CD4-positive, alpha-beta T cell treated with Interleukin-15 for 1 hour (primary cell): ENCODE data around the gene PITHD1.
"Not testable (repeated sequence)": the region's sequence is repeated elsewhere in the genome, so short reads cannot be mapped to it uniquely, and the experiment has no call there.

Source experiments
- DNase-seq: peaks from one replicate; pipeline ENCODE4 v3.0.0-alpha.2; 2020

Gene PITHD1

GRCh38 chr1:23799570-23800399 is 21.6 kb downstream of the PITHD1 start:
- peak; percentile 51 for DNase-seq

- peak; percentile 97 for DNase-seq
Measured at GRCh38 chr1:23800400-23801337, 22.5 kb downstream of the PITHD1 start, which contains the start of gene GALE. TSS of gene GALE (minus strand) at chr1:23800754. CDS start at chr1:23799007, 1,747 bp downstream.

GRCh38 chr1:23801338-23801748 is 23.1 kb downstream of the PITHD1 start:
- DNase-seq: no peak

- no peak for DNase-seq
Measured at GRCh38 chr1:23801876-23802275, 23.7 kb downstream of the PITHD1 start.

- DNase-seq: not testable (repeated sequence)
Measured at GRCh38 chr1:23802809-23803342, 24.7 kb downstream of the PITHD1 start.

GRCh38 chr1:23803674-23804073 is 25.5 kb downstream of the PITHD1 start:
- no peak for DNase-seq

GRCh38 chr1:23804183-23804835 is 26.1 kb downstream of the PITHD1 start:
- no peak for DNase-seq

- DNase-seq: no peak
Measured at GRCh38 chr1:23805025-23805424, 26.8 kb downstream of the PITHD1 start.

- DNase-seq: no peak
Measured at GRCh38 chr1:23806280-23806679, 28.1 kb downstream of the PITHD1 start.

GRCh38 chr1:23807453-23807852 is 29.2 kb downstream of the PITHD1 start:
- DNase-seq: no peak

- DNase-seq: peak; percentile 87
Measured at GRCh38 chr1:23809751-23810171, 31.5 kb downstream of the PITHD1 start.

- peak; percentile 71 for DNase-seq
Measured at GRCh38 chr1:23810818-23811540, 32.8 kb downstream of the PITHD1 start.

- no peak for DNase-seq
Measured at GRCh38 chr1:23814016-23814415, 35.8 kb downstream of the PITHD1 start.

- no peak for DNase-seq
Measured at GRCh38 chr1:23816361-23816760, 38.1 kb downstream of the PITHD1 start.

- DNase-seq: no peak
Measured at GRCh38 chr1:23816906-23817305, 38.7 kb downstream of the PITHD1 start.

GRCh38 chr1:23817633-23818032 is 39.4 kb downstream of the PITHD1 start:
- DNase-seq: no peak

GRCh38 chr1:23823767-23824166 is 45.5 kb downstream of the PITHD1 start:
- DNase-seq: no peak

GRCh38 chr1:23824711-23825075 is 46.5 kb downstream of the PITHD1 start:
- DNase-seq: no peak

GRCh38 chr1:23825076-23825761 is 47.0 kb downstream of the PITHD1 start, which contains the start of gene HMGCL:
TSS of gene HMGCL (minus strand) at chr1:23825429. CDS start at chr1:23825415, 14 bp downstream.
- peak; percentile 88 for DNase-seq

- DNase-seq: no peak
Measured at GRCh38 chr1:23825762-23826522, 47.7 kb downstream of the PITHD1 start.

- not testable (repeated sequence) for DNase-seq
Measured at GRCh38 chr1:23826590-23826989, 48.4 kb downstream of the PITHD1 start.
